ENCODE data around the gene SNRNP27. TPM values are rescaled to one million over a fixed set of nuclear protein-coding genes. Genes with fewer than 3 reads are reported as not detected.

Gene SNRNP27
- 65.5 and 67.8 TPM in 2 replicates for total RNA-seq
- long read RNA-seq, transcript SNRNP27-201 (6 exons, 1,802 nt): major isoform, 48 of 58 reads
- long read RNA-seq, partial matches to known transcripts: 7 of 58 reads
- long read RNA-seq, other reads (novel, unspliced or antisense): 2 of 58 reads

- H3K4me3 Mint-ChIP-seq: peak within 1 kb of the TSS; percentile 100
- no peaks in the 10 kb centered on the region for H3K36me3 Mint-ChIP-seq (ENCODE audit: low read depth)
- DNase-seq (ENCODE audit: low read depth, low spot score): peak; percentile 76
- peaks cover 11% of the 10 kb centered on the region for H3K27me3 Mint-ChIP-seq (ENCODE audit: low read depth)
- peaks cover 4% of the 10 kb centered on the region for H3K9me3 Mint-ChIP-seq
- peak within 1 kb of the TSS; percentile 99 for H3K27ac Mint-ChIP-seq (ENCODE audit: unreplicated experiment)
- no peak for TF ChIP-seq CTCF (conservative IDR thresholded peaks at IDR 0.05)
- peaks cover 38% of the 10 kb centered on the region for H3K4me1 Mint-ChIP-seq
Observed at GRCh38 chr2:69893684-69894551, at the start of gene SNRNP27. SNRNP27 (plus strand) TSS chr2:69893956; CDS start chr2:69893985, 29 bp downstream.

DNA sequence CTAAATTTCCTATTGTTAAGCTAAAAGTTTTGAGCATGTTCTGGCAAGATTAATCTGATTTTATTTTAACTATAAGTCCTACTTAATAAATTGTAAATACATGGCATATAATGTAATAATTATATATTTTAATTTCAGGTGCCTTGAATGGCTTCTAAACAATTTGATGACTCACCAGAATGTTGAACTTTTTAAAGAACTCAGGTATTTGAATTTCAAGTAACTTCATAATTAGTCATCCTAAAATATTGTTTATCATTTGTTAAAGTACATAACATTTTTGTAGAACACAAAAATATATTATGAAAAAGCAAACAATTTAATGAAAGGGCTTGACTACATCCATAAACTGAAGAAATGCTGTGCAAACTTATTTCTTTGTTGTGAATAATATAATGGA lies 49.8 kb upstream of the SNRNP27 start:
- Mint-ChIP-seq H3K9me3 (no peaks in the 10 kb centered on the region), H3K27ac (ENCODE audit: unreplicated experiment) (no peak overlapping the region), H3K4me1 (no peaks in the 10 kb centered on the region), H3K4me3 (no peak overlapping the region), H3K27me3 (ENCODE audit: low read depth) (no peaks in the 10 kb centered on the region), H3K36me3 (ENCODE audit: low read depth) (peaks cover 6% of the 10 kb centered on the region)
- DNase-seq (ENCODE audit: low read depth, low spot score): no peak
- no peak for TF ChIP-seq CTCF (conservative IDR thresholded peaks at IDR 0.05)

GRCh38 chr2:69844560-69844959 lies 49.2 kb upstream of the SNRNP27 start:
- TF ChIP-seq CTCF (conservative IDR thresholded peaks at IDR 0.05): no peak
- H3K36me3 Mint-ChIP-seq (ENCODE audit: low read depth): peaks cover 6% of the 10 kb centered on the region

GRCh38 chr2:69846182-69847067 lies 47.3 kb upstream of the SNRNP27 start:
- TF ChIP-seq CTCF (conservative IDR thresholded peaks at IDR 0.05): no peak
- Mint-ChIP-seq H3K4me1 (no peaks in the 10 kb centered on the region), H3K27me3 (ENCODE audit: low read depth) (no peaks in the 10 kb centered on the region), H3K9me3 (no peaks in the 10 kb centered on the region), H3K36me3 (ENCODE audit: low read depth) (peaks cover 6% of the 10 kb centered on the region), H3K4me3 (no peak overlapping the region), H3K27ac (ENCODE audit: unreplicated experiment) (peak overlapping the region; percentile 15)
- DNase-seq (ENCODE audit: low read depth, low spot score): no peak

More at GRCh38 chr2:69844560-69844959, 49.2 kb upstream of the SNRNP27 start:
- DNase-seq (ENCODE audit: low read depth, low spot score): no peak
- Mint-ChIP-seq H3K27ac (ENCODE audit: unreplicated experiment) (no peak overlapping the region), H3K9me3 (no peaks in the 10 kb centered on the region), H3K4me3 (no peak overlapping the region), H3K4me1 (no peaks in the 10 kb centered on the region), H3K27me3 (ENCODE audit: low read depth) (no peaks in the 10 kb centered on the region)

GRCh38 chr2:69847068-69847828 lies 46.5 kb upstream of the SNRNP27 start:
- Mint-ChIP-seq H3K27ac (ENCODE audit: unreplicated experiment) (no peak overlapping the region), H3K4me3 (no peak overlapping the region), H3K9me3 (no peaks in the 10 kb centered on the region), H3K27me3 (ENCODE audit: low read depth) (no peaks in the 10 kb centered on the region), H3K36me3 (ENCODE audit: low read depth) (peaks cover 10% of the 10 kb centered on the region), H3K4me1 (no peaks in the 10 kb centered on the region)
- no peak for DNase-seq (ENCODE audit: low read depth, low spot score)
- TF ChIP-seq CTCF (conservative IDR thresholded peaks at IDR 0.05): no peak
